T-helper 9 cell (primary cell): ENCODE data around the gene TRIM52.
"Not testable (repeated sequence)": the region's sequence is repeated elsewhere in the genome, so short reads cannot be mapped to it uniquely, and the experiment has no call there.

Experiments used
- DNase-seq: peaks from one replicate; pipeline ENCODE4 v3.0.0-alpha.2; 2020

The TRIM52 gene

GRCh38 chr5:181212080-181212479 lies 48.9 kb downstream of the TRIM52 start:
- DNase-seq: no peak

DNA sequence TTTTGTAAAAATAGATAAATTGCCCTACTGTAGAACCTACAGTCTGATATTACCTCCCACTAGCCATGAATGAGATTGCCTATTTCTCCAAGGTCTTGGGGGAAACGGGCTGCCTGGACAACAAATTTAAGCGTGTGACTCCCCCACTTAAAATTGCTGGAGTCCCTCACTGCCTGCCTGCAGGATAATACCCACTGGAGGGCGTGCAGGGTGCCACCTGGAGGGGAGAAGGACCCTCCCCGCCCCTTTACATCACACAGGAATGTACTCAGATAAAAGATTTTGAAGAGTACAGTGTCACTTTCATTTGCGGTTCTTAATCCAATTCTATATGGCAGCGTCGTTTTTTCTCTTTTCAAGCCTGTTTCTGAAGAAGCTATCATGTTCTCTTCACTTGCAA lies 49.7 kb downstream of the TRIM52 start:
- DNase-seq: no peak

DNA sequence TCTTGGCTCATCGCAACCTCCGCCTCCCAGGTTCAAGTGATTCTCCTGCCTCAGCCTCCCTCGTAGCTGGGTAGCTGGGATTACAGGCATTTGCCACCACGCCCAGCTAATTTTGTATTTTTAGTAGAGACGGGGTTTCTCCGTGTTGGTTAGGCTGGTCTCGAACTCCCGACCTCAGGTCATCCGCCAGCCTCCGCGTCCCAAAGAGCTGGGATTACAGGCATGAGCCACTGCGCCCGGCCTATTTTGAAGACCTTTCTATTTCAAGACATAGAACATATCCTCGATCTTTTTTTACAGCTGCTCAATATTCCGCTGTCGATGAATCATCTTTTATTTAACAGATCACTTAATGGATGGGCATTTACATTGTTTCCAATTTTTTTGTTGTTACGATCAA lies 50.2 kb downstream of the TRIM52 start:
- DNase-seq: not testable (repeated sequence)

- DNase-seq: not testable (repeated sequence)
Observed at GRCh38 chr5:181210148-181210547, 50.8 kb downstream of the TRIM52 start.

GRCh38 chr5:181209006-181209405 lies 51.9 kb downstream of the TRIM52 start:
- DNase-seq: not testable (repeated sequence)

DNA sequence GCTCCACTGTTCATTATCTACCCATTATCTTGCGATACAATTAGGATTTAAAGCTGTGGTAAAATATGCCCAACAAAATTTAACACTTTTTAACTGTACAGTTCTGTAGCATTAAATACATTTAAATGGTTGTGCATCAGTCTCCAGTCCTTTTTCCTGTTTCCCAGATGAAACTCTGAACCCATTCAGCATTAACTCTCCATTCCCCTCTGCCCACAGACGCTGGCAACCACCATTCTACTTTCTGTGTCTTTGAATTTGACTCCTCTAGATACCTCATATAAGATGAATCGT lies 53.0 kb downstream of the TRIM52 start:
- no peak for DNase-seq

GRCh38 chr5:181207214-181207959 lies 53.6 kb downstream of the TRIM52 start:
- peak; percentile 53 for DNase-seq

- DNase-seq: no peak
Observed at GRCh38 chr5:181205761-181206649, 54.9 kb downstream of the TRIM52 start.
